ENCODE results near the gene TCIRG1. TPM values are rescaled to one million over a fixed set of nuclear protein-coding genes. Genes with fewer than 3 reads are reported as not detected.

The TCIRG1 gene
- polyA plus RNA-seq, 2 of the 4 experiments (the other 2 are of a cell fraction) = 36.3 to 120 TPM

GRCh38 chr11:68039526-68040086 lies 781 bp downstream of the TCIRG1 start:
- peak overlapping the region; percentile 95 to 96 for H3K27ac ChIP-seq
- WGBS (ENCODE audit: missing lambda C conversion rate) = 3% methylated on average over 4 of the region's 10 CpGs
- DNase-seq (ENCODE audit: low read depth in 1 of 2, low spot score in 1 of 2) (no peak), FAIRE-seq (no peak), ATAC-seq (peak in 1 of 2 experiments; percentile 10; a peak in 3 of 6 replicates)
- TF ChIP-seq RAD21 (conservative IDR thresholded peaks at IDR 0.05 in 1 of 2, IDR thresholded peaks at IDR 0.05 in 1 of 2) (no peak), FOSB (CRISPR knock-in tag; IDR thresholded peaks at IDR 0.05) (no peak), RCOR1 (IDR thresholded peaks at IDR 0.05; ENCODE audit: low read depth, low read length) (no peak), ESRRA (IDR thresholded peaks at IDR 0.05; ENCODE audit: borderline replicate concordance, low read length) (no peak), ZNF302 (CRISPR knock-in tag; IDR thresholded peaks at IDR 0.05) (no peak), PBX3 (IDR thresholded peaks at IDR 0.05) (no peak), MAFK (IDR thresholded peaks at IDR 0.05; ENCODE audit: partially characterized antibody) (no peak), EHMT2 (IDR thresholded peaks at IDR 0.05; ENCODE audit: low read depth) (no peak), RFX5 (IDR thresholded peaks at IDR 0.05) (no peak), USF2 (IDR thresholded peaks at IDR 0.05) (no peak), ATOH8 (CRISPR knock-in tag; IDR thresholded peaks at IDR 0.05; ENCODE audit: low read depth) (no peak)
- peak overlapping the region; percentile 94 for H3K4me2 ChIP-seq
- ChIA-PET CTCF (interaction anchor here (1.2 to 7.3 kb wide), 4 partner anchors 17 to 169 kb away, joined by 4 to 60 read pairs (median 19); partner anchors contain the start of gene ALDH3B1), POLR2A (interaction anchor here (0.9 to 1.8 kb wide), 3 partner anchors 12 to 25 kb away, joined by 3 to 5 read pairs (median 3); no protein-coding TSS in a partner anchor)
- H3K9me3 ChIP-seq = no peaks in the 10 kb centered on the region
- H3K4me1 ChIP-seq = peaks cover 49% of the 10 kb centered on the region
- peak overlapping the region; percentile 60 for H3K4me3 ChIP-seq

GRCh38 chr11:68040101-68040956 lies 1.5 kb downstream of the TCIRG1 start:
- Histone ChIP-seq H3K4me1 (peaks cover 49% of the 10 kb centered on the region), H3K4me3 (peak overlapping the region; percentile 60), H3K4me2 (peak overlapping the region; percentile 94), H3K9me3 (no peaks in the 10 kb centered on the region), H3K27ac (peak overlapping the region; percentile 95 to 96)
- FAIRE-seq = no peak
- peak; percentile 9 to 55; a peak in 4 of 6 replicates for ATAC-seq
- POLR2A ChIA-PET = interaction anchor here (1.8 to 2.5 kb wide), 2 partner anchors 26 to 30 kb away, joined by 5 to 9 read pairs; partner anchors contain the start of gene ALDH3B1
- peak; percentile 51 to 64 for DNase-seq (ENCODE audit: low read depth in 1 of 2, low spot score in 1 of 2)
- CTCF ChIA-PET = interaction anchor here (0.9 to 7.3 kb wide), 6 partner anchors 12 to 257 kb away, joined by 4 to 60 read pairs (median 6); partner anchors contain the start of gene ALDH3B1
- WGBS (ENCODE audit: missing lambda C conversion rate) = 8% methylated on average over 11 of the region's 22 CpGs
- TF ChIP-seq REST (IDR thresholded peaks at IDR 0.05) (peak; percentile 45; the same call in 1 of the 2 replicates), JUN (IDR thresholded peaks at IDR 0.05) (peak in 1 of 2 experiments; percentile 49; a peak in 1 of 5 replicates), POLR2AphosphoS2 (conservative IDR thresholded peaks at IDR 0.05; ENCODE audit: low read length) (no peak), MAX (IDR thresholded peaks at IDR 0.05) (peak; percentile 33), ZFP36 (IDR thresholded peaks at IDR 0.05; ENCODE audit: borderline replicate concordance, partially characterized antibody) (peak; percentile 53)

Measured in A549 (cell line).